ENCODE measurements around the gene CALN1. TPM values are rescaled to one million over a fixed set of nuclear protein-coding genes. Genes with fewer than 3 reads are reported as not detected.

CALN1 gene
- not detected in 2 replicates for total RNA-seq

DNA sequence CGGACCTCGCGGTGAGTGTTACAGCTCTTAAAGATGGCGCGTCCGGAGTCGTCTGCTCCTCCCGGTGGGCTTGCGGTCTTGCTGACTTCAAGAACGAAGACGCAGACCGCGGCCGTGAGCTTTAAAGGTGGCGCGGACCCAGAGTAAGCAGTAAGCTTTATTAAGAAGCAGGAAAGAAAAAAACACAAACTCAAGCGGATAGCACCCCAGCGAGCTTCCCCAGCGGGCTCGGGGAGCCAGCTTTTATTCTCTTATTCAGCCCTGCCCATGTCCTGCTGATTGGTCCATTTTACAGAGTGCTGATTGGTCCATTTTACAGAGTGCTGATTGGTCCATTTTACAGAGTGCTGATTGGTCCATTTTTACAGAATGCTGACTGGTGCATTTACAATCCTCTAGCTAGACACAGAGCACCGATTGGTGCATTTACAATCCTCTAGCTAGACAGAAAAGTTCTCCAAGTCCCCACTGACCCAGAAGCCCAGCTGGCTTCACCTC, at the start of gene CALN1:
Gene CALN1 (minus strand): TSS at position 218 of the 498 bp plus-strand sequence.

